HepG2 (cell line): ENCODE measurements around the gene PLSCR3. TPM values are rescaled to one million over a fixed set of nuclear protein-coding genes. Genes with fewer than 3 reads are reported as not detected.

Source experiments
- CBFB ChIP-seq: sonication (generic); formaldehyde crosslinking; IDR thresholded peaks from 2 replicates; pipeline ENCODE4 v1.4.0; 2020; ENCODE audit warnings: missing genetic modification reagents
- CCDC6 ChIP-seq: sonication (generic); formaldehyde crosslinking; IDR thresholded peaks from 2 replicates; pipeline ENCODE4 v1.8.1; 2022; ENCODE audit warnings: mild to moderate bottlenecking, missing genetic modification reagents, moderate library complexity
- CREB1 ChIP-seq, 2 experiments: fragments of 450-650 bp in 1 of 2; IDR thresholded peaks; 2 replicates each; pipeline ENCODE4 v1.6.1; 2016 to 2017; ENCODE audit warnings: control low read depth in 1 of 2, mild to moderate bottlenecking in 1 of 2, missing compliant biosample characterization in 1 of 2, missing genetic modification characterization in 1 of 2
- FOXC1 ChIP-seq: sonication (generic); formaldehyde crosslinking; IDR thresholded peaks from 2 replicates; pipeline ENCODE4 v1.8.0; 2022; ENCODE audit warnings: mild to moderate bottlenecking, missing genetic modification reagents, borderline replicate concordance
- HNRNPLL ChIP-seq: fragments of 200-400 bp; formaldehyde crosslinking; IDR thresholded peaks from 2 replicates; pipeline ENCODE4 v1.6.1; 2017; ENCODE audit warnings: mild to moderate bottlenecking, low read depth, low read length; ENCODE audit not compliant: poor library complexity, severe bottlenecking
- MEIS2 ChIP-seq: sonication (generic); formaldehyde crosslinking; IDR thresholded peaks from 2 replicates; pipeline ENCODE4 v1.9.0; 2021; ENCODE audit warnings: mild to moderate bottlenecking, missing genetic modification reagents
- MXD3 ChIP-seq: IDR thresholded peaks from 2 replicates; pipeline ENCODE4 v1.6.1; 2016; ENCODE audit warnings: mild to moderate bottlenecking, missing biosample characterization, missing genetic modification reagents
- RFX1 ChIP-seq: fragments of 450-650 bp; IDR thresholded peaks from 2 replicates; pipeline ENCODE4 v1.6.1; 2017
- RFX5 ChIP-seq: IDR thresholded peaks from 2 replicates; pipeline ENCODE4 v1.6.1; 2011; ENCODE audit warnings: low read depth, low read length, improper control_type of control experiment
- TGIF2 ChIP-seq: IDR thresholded peaks from 2 replicates; pipeline ENCODE4 v1.6.1; 2016; ENCODE audit warnings: control low read depth, missing compliant biosample characterization
- TMF1 ChIP-seq: sonication (generic); formaldehyde crosslinking; IDR thresholded peaks from 2 replicates; pipeline ENCODE4 v1.8.1; 2022; ENCODE audit warnings: low read depth, missing genetic modification reagents
- ZBTB10 ChIP-seq: sonication (generic); formaldehyde crosslinking; IDR thresholded peaks from 2 replicates; pipeline ENCODE4 v1.4.0; 2020; ENCODE audit warnings: missing genetic modification reagents, borderline replicate concordance
- ZBTB38 ChIP-seq: sonication (generic); formaldehyde crosslinking; IDR thresholded peaks from 2 replicates; pipeline ENCODE4 v1.5.1; 2020; ENCODE audit warnings: mild to moderate bottlenecking, missing genetic modification reagents
- ZFY ChIP-seq: sonication (generic); formaldehyde crosslinking; IDR thresholded peaks from 2 replicates; pipeline ENCODE4 v1.4.0; 2020; ENCODE audit warnings: missing genetic modification reagents
- ZNF143 ChIP-seq: sonication (generic); formaldehyde crosslinking; IDR thresholded peaks from 2 replicates; pipeline ENCODE4 v1.4.0; 2020; ENCODE audit warnings: missing genetic modification reagents
- ZNF326 ChIP-seq: sonication (generic); formaldehyde crosslinking; IDR thresholded peaks from 2 replicates; pipeline ENCODE4 v1.4.0; 2020; ENCODE audit warnings: missing genetic modification reagents, borderline replicate concordance
- ZNF546 ChIP-seq: sonication (generic); formaldehyde crosslinking; conservative IDR thresholded peaks from 2 replicates; pipeline ENCODE4 v1.8.1; 2023; ENCODE audit warnings: mild to moderate bottlenecking, missing genetic modification reagents
- ZNF589 ChIP-seq: sonication (generic); formaldehyde crosslinking; conservative IDR thresholded peaks from 2 replicates; pipeline ENCODE4 v1.8.0; 2022; ENCODE audit warnings: mild to moderate bottlenecking, moderate library complexity, missing genetic modification reagents
- ZNF691 ChIP-seq: sonication (generic); formaldehyde crosslinking; IDR thresholded peaks from 2 replicates; pipeline ENCODE4 v1.4.0; 2020; ENCODE audit warnings: missing genetic modification reagents, low read depth, mild to moderate bottlenecking, borderline replicate concordance
- ZNF770 ChIP-seq: sonication (generic); formaldehyde crosslinking; IDR thresholded peaks from 2 replicates; pipeline ENCODE4 v1.5.0; 2020; ENCODE audit warnings: mild to moderate bottlenecking, missing genetic modification reagents
- ZSCAN25 ChIP-seq: sonication (generic); formaldehyde crosslinking; IDR thresholded peaks from 2 replicates; pipeline ENCODE4 v1.8.0; 2022; ENCODE audit warnings: mild to moderate bottlenecking, missing genetic modification reagents
- polyA plus RNA-seq, 8 experiments: library from polyadenylated mRNA; depleted of rRNA in 3 of 8; stranded (reverse) in 7 of 8; unstranded in 1 of 8; fragments of >200 nt; fragmentation: Illumina TruSeq in 4 of 8; extraction: Trizol in 4 of 8; gene quantifications; 2 replicates each; pipeline versions ENCODE4 v1.2.1 to v1.2.3, GENCODE V29; 2011 to 2016; ENCODE audit warnings: low read depth in 4 of 8, missing spikeins in 1 of 8, mixed read lengths in 1 of 8; ENCODE audit not compliant: insufficient read depth in 1 of 8
- total RNA-seq, 5 experiments: library from RNA; depleted of rRNA; stranded (reverse); fragments of >200 nt; fragmentation: Illumina TruSeq; extraction: Trizol; gene quantifications; 2 replicates each; pipeline ENCODE4 v1.2.3, GENCODE V29; 2016; ENCODE audit warnings: low read depth in 1 of 5

PLSCR3 gene
- total and polyA plus RNA-seq, 2 of the 13 experiments (the other 11 are each of a cell fraction or from before 2014, with no cell fraction given), result 5.6 to 6.2 TPM

- TF ChIP-seq ZNF589 (CRISPR knock-in tag) (no peak), HNRNPLL (peak; percentile 75), RFX5 (no peak), ZNF770 (peak; percentile 50; the same call in 1 of the 2 replicates), ZNF326 (CRISPR knock-in tag) (no peak), MXD3 (no peak), RFX1 (no peak), MEIS2 (CRISPR knock-in tag) (0 out of 2 replicates have a peak, but pooled peaks have one; percentile 32), ZBTB38 (CRISPR knock-in tag) (peak; percentile 34), CCDC6 (CRISPR knock-in tag) (0 out of 2 replicates have a peak, but pooled peaks have one; percentile 54), ZNF546 (CRISPR knock-in tag) (no peak), CREB1 (IDR thresholded peaks at IDR 0.05) (peak; percentile 74), CREB1 (CRISPR knock-in tag; IDR thresholded peaks at IDR 0.05) (no peak), TGIF2 (no peak), ZNF691 (CRISPR knock-in tag) (no peak), ZSCAN25 (no peak), ZNF143 (CRISPR knock-in tag) (no peak), ZFY (CRISPR knock-in tag) (0 out of 2 replicates have a peak, but pooled peaks have one; percentile 25), FOXC1 (CRISPR knock-in tag) (no peak), TMF1 (CRISPR knock-in tag) (no peak), CBFB (CRISPR knock-in tag) (no peak), ZBTB10 (CRISPR knock-in tag) (no peak)
Observed at GRCh38 chr17:7436556-7437368, 42.4 kb upstream of the PLSCR3 start (continued).
